Body of pancreas (tissue), 4 donors: ENCODE results near the gene GKN2.

Source experiments
- POLR2A ChIP-seq, 3 donors: fragments of 450-650 bp; IDR thresholded peaks; one replicate each; pipeline ENCODE4 v1.6.1; 2016; ENCODE audit warnings: antibody characterized with exemption in 3 of 3, mild to moderate bottlenecking in 2 of 3
- TF ChIP-seq, protein P1 (sequence below), 7 experiments: fragments of 450-650 bp in 4 of 7; fragments of 200-600 bp in 3 of 7; sonication (generic) in 3 of 7; IDR thresholded peaks; one replicate each; pipeline ENCODE4 v1.5.1; 2016 to 2019; ENCODE audit warnings: antibody characterized with exemption in 7 of 7

DNA sequence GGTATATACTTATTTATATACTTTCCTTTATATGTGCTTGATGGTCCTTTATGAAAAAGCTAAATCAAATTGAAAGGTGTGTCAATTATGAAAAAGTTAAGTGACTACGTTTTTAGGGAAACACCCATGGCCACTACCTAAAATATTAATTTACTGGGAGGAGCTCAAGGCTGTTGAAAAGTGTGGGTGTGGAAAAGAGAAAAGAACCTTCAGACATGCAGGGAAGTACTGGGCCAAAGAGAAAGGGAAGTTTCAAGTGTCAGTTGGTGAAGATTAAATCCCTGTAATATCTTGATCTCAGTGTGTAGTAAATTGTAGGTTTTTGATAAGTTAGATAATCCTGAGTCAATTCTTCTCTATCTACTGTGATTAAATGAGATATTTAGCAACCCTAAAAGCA, 15.5 kb upstream of the GKN2 start:
- TF ChIP-seq, protein P1, sequence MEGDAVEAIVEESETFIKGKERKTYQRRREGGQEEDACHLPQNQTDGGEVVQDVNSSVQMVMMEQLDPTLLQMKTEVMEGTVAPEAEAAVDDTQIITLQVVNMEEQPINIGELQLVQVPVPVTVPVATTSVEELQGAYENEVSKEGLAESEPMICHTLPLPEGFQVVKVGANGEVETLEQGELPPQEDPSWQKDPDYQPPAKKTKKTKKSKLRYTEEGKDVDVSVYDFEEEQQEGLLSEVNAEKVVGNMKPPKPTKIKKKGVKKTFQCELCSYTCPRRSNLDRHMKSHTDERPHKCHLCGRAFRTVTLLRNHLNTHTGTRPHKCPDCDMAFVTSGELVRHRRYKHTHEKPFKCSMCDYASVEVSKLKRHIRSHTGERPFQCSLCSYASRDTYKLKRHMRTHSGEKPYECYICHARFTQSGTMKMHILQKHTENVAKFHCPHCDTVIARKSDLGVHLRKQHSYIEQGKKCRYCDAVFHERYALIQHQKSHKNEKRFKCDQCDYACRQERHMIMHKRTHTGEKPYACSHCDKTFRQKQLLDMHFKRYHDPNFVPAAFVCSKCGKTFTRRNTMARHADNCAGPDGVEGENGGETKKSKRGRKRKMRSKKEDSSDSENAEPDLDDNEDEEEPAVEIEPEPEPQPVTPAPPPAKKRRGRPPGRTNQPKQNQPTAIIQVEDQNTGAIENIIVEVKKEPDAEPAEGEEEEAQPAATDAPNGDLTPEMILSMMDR (IDR thresholded peaks at IDR 0.05), result no peak
- TF ChIP-seq POLR2A (IDR thresholded peaks at IDR 0.05), result no peak
